Measurements from ENCODE around the gene ODC1.

Gene ODC1

DNA sequence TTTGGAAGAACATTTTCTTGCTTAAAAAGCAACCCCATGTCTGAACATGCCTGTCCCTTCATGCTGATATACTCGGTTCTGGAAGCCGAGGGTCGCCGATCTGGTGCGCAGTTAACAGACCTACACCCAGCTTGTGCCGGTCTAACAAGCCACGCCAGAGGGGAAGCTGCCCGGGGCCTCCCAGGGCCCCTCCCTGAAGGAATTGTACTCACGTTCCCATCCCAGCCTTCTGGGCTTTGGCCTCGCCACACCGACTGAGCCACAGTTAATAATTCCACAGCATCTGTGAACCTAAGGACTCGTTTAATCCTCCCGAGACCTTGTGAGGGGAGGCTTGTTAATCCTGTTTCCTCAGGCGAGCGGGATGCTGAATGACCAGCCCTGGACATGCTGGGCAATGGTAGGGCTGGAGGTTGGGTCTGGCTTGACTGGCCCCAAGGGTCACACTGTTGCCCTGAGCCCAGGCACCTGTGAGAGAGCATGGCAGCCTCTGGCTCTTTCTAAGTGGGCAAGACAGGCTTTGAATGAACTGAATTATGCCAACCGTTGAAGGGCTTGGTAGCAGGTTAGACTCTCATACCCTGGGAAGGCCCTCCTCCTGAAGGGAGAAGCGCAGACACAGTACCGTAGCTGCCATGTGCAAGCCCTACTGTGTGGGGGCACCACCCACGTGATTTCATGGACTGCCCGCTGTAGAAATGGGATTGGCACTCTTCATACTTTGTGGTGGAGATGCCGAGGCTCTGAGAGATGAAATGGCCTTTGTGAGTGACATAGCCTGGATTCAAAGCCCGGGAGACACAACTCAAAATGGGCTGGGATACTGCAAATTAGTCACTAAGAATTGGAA lies 27.9 kb upstream of the ODC1 start:
- in situ Hi-C loops (cut with HindIII; ENCODE audit: low pct_unique_long_range_greater_than_20kb, low sequenced_read_pairs), result no loop called here
- no peak for DNase-seq (ENCODE audit: low read depth in 1 of 2, low spot score in 1 of 2)
- TF ChIP-seq JUND (IDR thresholded peaks at IDR 0.05; ENCODE audit: low read depth), result no peak

GRCh38 chr2:10475221-10475722 lies 27.1 kb upstream of the ODC1 start:
- in situ Hi-C loops (cut with HindIII; ENCODE audit: low pct_unique_long_range_greater_than_20kb, low sequenced_read_pairs), result no loop called here
- TF ChIP-seq JUND (IDR thresholded peaks at IDR 0.05; ENCODE audit: low read depth), result no peak
- DNase-seq (ENCODE audit: low read depth in 1 of 2, low spot score in 1 of 2), result no peak

GRCh38 chr2:10473121-10473756 lies 25.1 kb upstream of the ODC1 start:
- in situ Hi-C loops (cut with HindIII; ENCODE audit: low pct_unique_long_range_greater_than_20kb, low sequenced_read_pairs), result no loop called here
- no peak for DNase-seq (ENCODE audit: low read depth in 1 of 2, low spot score in 1 of 2)
- TF ChIP-seq JUND (IDR thresholded peaks at IDR 0.05; ENCODE audit: low read depth), result no peak

DNA sequence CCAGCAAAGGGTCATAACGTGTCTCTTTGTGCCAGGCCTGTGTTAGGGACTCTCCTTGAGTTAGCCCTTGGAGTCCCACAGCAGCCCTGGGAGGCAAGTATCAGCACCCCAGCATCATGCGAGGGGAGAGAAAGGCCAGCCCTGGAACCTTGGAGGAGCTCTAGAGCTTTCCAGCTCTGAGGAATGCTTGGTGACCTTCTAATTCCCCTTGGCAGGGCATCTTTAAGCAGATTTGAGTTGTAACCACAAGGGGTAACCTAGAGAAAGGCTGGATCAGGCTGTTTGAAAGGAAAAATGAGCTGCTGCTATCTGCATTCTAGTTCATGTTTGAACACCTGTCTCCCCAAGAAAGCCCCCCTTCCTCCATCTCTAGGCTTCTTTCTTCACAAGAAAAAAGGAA lies 23.8 kb upstream of the ODC1 start:
- in situ Hi-C loops (cut with HindIII; ENCODE audit: low pct_unique_long_range_greater_than_20kb, low sequenced_read_pairs), result no loop called here
- TF ChIP-seq JUND (IDR thresholded peaks at IDR 0.05; ENCODE audit: low read depth), result no peak
- no peak for DNase-seq (ENCODE audit: low read depth in 1 of 2, low spot score in 1 of 2)

DNA sequence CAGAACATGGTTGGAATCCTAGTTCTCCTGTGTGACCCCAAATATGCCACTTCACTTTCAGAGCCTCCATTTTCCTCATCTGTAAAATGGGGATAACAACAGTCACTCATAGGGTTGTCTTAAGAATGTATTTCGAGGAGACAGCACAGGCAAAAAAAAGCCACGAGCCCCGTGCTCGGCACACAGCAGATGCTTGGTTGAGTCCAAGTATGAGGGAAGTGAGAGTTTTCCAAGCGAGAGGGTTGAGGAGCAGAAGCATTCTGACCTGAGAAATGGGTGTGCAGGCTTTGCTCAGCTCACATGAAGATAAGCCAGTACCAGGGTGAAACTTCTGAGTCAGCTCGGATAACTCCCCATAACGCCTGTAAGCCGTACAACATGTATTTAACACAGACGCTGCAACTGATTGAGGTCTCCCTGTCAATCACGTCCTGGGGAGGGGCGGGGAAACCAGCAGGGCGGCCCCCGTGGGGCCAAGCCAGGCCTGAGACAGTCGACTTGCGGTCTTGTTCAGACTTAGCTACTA lies 23.0 kb upstream of the ODC1 start:
- no peak for TF ChIP-seq JUND (IDR thresholded peaks at IDR 0.05; ENCODE audit: low read depth)
- in situ Hi-C loops (cut with HindIII; ENCODE audit: low pct_unique_long_range_greater_than_20kb, low sequenced_read_pairs), result no loop called here
- no peak for DNase-seq (ENCODE audit: low read depth in 1 of 2, low spot score in 1 of 2)

- no peak for TF ChIP-seq JUND (IDR thresholded peaks at IDR 0.05; ENCODE audit: low read depth)
- in situ Hi-C loops (cut with HindIII; ENCODE audit: low pct_unique_long_range_greater_than_20kb, low sequenced_read_pairs), result no loop called here
- DNase-seq (ENCODE audit: low read depth in 1 of 2, low spot score in 1 of 2), result no peak
These were observed 22.0 kb upstream of the ODC1 start for GRCh38 chr2:10469955-10470608.

GRCh38 chr2:10469301-10469700 lies 21.2 kb upstream of the ODC1 start:
- in situ Hi-C loops (cut with HindIII; ENCODE audit: low pct_unique_long_range_greater_than_20kb, low sequenced_read_pairs), result no loop called here
- no peak for DNase-seq (ENCODE audit: low read depth in 1 of 2, low spot score in 1 of 2)
- no peak for TF ChIP-seq JUND (IDR thresholded peaks at IDR 0.05; ENCODE audit: low read depth)

DNA sequence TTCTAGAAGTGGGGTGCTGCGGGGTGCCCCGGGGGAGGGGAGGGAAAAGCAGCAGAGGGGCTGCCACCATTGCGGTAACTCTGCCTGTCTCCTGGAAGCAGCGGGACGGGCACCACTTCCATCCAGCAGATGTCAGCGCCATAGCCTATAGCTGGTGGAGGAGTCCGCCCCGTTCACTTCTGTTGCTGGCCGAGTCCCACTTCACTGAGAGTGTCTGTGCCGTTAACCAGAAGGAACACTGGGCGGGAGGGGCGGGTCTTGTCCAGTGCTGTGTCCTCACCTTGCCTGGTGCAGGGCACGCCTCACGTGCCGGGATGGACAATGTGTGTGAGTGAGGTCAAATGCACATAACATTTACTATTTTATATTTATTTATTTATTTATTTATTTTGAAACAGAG lies 19.3 kb upstream of the ODC1 start:
- no peak for DNase-seq (ENCODE audit: low read depth in 1 of 2, low spot score in 1 of 2)
- in situ Hi-C loops (cut with HindIII; ENCODE audit: low pct_unique_long_range_greater_than_20kb, low sequenced_read_pairs), result no loop called here

DNA sequence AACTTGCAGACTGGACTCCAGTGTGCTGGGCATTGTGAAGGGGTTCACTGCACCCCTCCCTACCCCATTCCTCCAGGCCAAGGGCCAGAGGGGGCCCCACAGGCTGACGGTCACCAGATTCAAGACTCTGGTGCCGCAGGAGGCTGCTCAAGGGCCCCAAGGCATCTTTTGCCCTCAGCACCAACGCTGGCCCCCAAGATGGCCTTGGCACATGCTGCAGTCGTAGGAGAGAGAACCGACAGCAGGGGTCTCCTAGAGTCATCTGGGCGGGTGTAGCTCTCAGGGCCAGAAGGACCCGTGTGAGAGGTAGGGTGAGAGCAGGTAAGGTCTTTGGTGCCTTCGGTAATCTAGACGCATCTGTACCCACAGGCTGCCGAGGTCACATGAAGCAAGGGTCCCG lies 18.7 kb upstream of the ODC1 start:
- in situ Hi-C loops (cut with HindIII; ENCODE audit: low pct_unique_long_range_greater_than_20kb, low sequenced_read_pairs), result no loop called here
- no peak for DNase-seq (ENCODE audit: low read depth in 1 of 2, low spot score in 1 of 2)
- no peak for TF ChIP-seq JUND (IDR thresholded peaks at IDR 0.05; ENCODE audit: low read depth)

More for the DNA sequence above, 19.3 kb upstream of the ODC1 start:
- no peak for TF ChIP-seq JUND (IDR thresholded peaks at IDR 0.05; ENCODE audit: low read depth)

DNA sequence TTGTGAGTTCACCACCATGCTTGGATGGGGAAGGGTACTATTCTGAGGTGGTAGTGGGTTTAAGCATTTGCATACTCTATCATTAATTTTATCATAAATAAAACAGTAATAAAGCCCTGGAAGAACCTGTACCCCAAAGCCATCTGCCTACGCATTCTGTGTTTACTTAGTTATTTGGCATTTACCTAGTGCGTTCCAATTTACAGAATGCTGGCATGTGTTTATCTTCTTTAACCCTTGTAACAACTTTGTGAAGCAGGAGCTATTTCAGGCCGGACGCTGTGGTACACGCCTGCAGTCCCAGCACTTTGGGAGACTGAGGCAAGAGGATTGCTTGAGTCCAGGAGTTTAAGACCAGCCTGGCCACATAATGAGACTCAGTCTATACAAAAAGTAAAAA lies 17.8 kb upstream of the ODC1 start:
- TF ChIP-seq JUND (IDR thresholded peaks at IDR 0.05; ENCODE audit: low read depth), result no peak
- in situ Hi-C loops (cut with HindIII; ENCODE audit: low pct_unique_long_range_greater_than_20kb, low sequenced_read_pairs), result no loop called here
- peak in 1 of 2 experiments; percentile 58 for DNase-seq (ENCODE audit: low read depth in 1 of 2, low spot score in 1 of 2)

DNA sequence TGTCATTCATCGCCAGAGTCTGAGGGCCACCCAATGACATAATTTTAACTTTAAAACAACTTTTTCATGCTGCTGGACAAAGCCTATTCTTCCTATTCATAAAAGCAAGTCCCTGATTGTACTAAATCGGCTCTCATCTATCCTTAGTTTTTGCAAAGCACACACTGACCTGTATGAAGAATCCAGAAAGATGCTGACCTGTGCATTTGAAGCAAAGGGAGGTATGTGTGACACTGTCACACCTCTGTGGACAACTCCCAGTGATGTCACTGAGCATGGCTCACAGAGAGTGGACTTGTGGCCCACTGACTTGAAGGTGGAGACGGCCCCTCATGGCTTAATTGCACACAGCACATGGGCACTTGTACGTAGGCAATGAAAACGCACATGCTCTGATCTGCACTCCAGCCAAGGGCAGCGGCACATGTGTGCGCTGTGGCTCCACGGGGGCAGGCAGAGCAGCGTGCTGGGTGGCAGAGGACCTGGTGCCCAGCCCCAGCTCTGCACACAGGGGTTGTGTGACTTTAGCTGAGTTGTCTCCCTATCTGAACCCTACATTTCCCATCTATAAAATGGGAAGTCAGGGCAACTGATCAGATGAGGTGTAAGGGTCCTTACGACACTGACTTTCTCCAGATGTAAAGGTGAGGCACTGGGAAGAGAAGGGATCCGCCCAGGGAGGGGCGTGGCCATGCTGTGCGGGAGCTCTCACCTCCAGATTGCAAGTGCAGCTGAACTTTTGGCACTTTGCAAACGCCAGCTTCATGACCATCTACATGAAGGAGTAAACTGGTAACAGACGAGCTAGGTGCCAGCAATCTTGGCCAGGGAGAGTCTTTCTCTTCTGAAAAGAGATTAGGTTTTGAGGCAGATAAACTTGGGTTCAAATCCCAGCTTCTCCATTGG lies 14.3 kb upstream of the ODC1 start:
- in situ Hi-C loops (cut with HindIII; ENCODE audit: low pct_unique_long_range_greater_than_20kb, low sequenced_read_pairs), result no loop called here
- no peak for DNase-seq (ENCODE audit: low read depth in 1 of 2, low spot score in 1 of 2)
- TF ChIP-seq JUND (IDR thresholded peaks at IDR 0.05; ENCODE audit: low read depth), result no peak

GRCh38 chr2:10460366-10460796 lies 12.3 kb upstream of the ODC1 start:
- peak in 1 of 2 experiments; percentile 84 for DNase-seq (ENCODE audit: low read depth in 1 of 2, low spot score in 1 of 2)
- no peak for TF ChIP-seq JUND (IDR thresholded peaks at IDR 0.05; ENCODE audit: low read depth)
- in situ Hi-C loops (cut with HindIII; ENCODE audit: low pct_unique_long_range_greater_than_20kb, low sequenced_read_pairs), result no loop called here

All from T47D (cell line).